Stimulated activated CD8-positive, alpha-beta memory T cell treated with anti-CD3 and anti-CD28 coated beads, Interleukin-2, amount 100 ng/mL, for 1 hour (primary cell): ENCODE results near the gene GDAP1L1.
"Not testable (repeated sequence)": the region's sequence is repeated elsewhere in the genome, so short reads cannot be mapped to it uniquely, and the experiment has no call there.

Experiments
- DNase-seq, 2 donors: peaks; one replicate each; pipeline ENCODE4 v3.0.0-alpha.2; 2020; ENCODE audit warnings: low read depth in 2 of 2

Gene GDAP1L1

GRCh38 chr20:44254073-44254472, 7.0 kb downstream of the GDAP1L1 start:
- no peak for DNase-seq

GRCh38 chr20:44255942-44256341, 8.8 kb downstream of the GDAP1L1 start:
- DNase-seq, result no peak

- no peak for DNase-seq
Observed at GRCh38 chr20:44256961-44257360, 9.9 kb downstream of the GDAP1L1 start.

- no peak for DNase-seq
Observed at GRCh38 chr20:44258226-44258890, 11.2 kb downstream of the GDAP1L1 start.

- no peak for DNase-seq
Observed at GRCh38 chr20:44264287-44264686, 17.2 kb downstream of the GDAP1L1 start.

GRCh38 chr20:44268802-44269201, 21.7 kb downstream of the GDAP1L1 start:
- DNase-seq, result no peak

- DNase-seq, result no peak
Observed at GRCh38 chr20:44271915-44272663, 25.0 kb downstream of the GDAP1L1 start.

GRCh38 chr20:44273231-44274215, 26.4 kb downstream of the GDAP1L1 start:
- DNase-seq, result no peak

- DNase-seq, result no peak
Observed at GRCh38 chr20:44274303-44275017, 27.4 kb downstream of the GDAP1L1 start.

- DNase-seq, result no peak
Observed at GRCh38 chr20:44279228-44279627, 32.1 kb downstream of the GDAP1L1 start.

- DNase-seq, result no peak
Observed at GRCh38 chr20:44280387-44280786, 33.3 kb downstream of the GDAP1L1 start.

- DNase-seq, result no peak
Observed at GRCh38 chr20:44282192-44282591, 35.1 kb downstream of the GDAP1L1 start.

GRCh38 chr20:44284032-44284431, 36.9 kb downstream of the GDAP1L1 start:
- DNase-seq, result no peak

- no peak for DNase-seq
Observed at GRCh38 chr20:44287272-44288097, 40.4 kb downstream of the GDAP1L1 start.

- no peak for DNase-seq
Observed at GRCh38 chr20:44288252-44288651, 41.1 kb downstream of the GDAP1L1 start.

- no peak for DNase-seq
Observed at GRCh38 chr20:44291754-44292153, 44.6 kb downstream of the GDAP1L1 start.

GRCh38 chr20:44296011-44296410, 48.9 kb downstream of the GDAP1L1 start:
- DNase-seq, result no peak

- DNase-seq, result no peak
Observed at GRCh38 chr20:44297721-44298120, 50.6 kb downstream of the GDAP1L1 start.

GRCh38 chr20:44299011-44299535, 52.0 kb downstream of the GDAP1L1 start:
- DNase-seq, result not testable (repeated sequence)

GRCh38 chr20:44301285-44301684, 54.2 kb downstream of the GDAP1L1 start:
- DNase-seq, result no peak
